Small intestine (tissue), 16 donors: ENCODE measurements around the gene RCSD1. TPM values are rescaled to one million over a fixed set of nuclear protein-coding genes. Genes with fewer than 3 reads are reported as not detected.

Source experiments
- DNase-seq, 2 donors: peaks; one replicate each; pipeline versions ENCODE4 v3.0.0 to v3.0.0-alpha.2; 2013
- FAIRE-seq: peaks from 2 replicates; lab custom pipeline; 2012; peaks lifted over from hg19 to GRCh38; lab: Jason Lieb, UNC
- H3K27ac ChIP-seq, 3 donors: one replicate each; pipeline ENCODE4 v1.5.1; 2013; ENCODE audit warnings: low read length in 2 of 3, mild to moderate bottlenecking in 2 of 3, control low read depth in 1 of 3, inconsistent platforms in 1 of 3, low read depth in 1 of 3, moderate library complexity in 1 of 3
- H3K27me3 ChIP-seq, 3 donors: one replicate each; pipeline ENCODE4 v1.6.1; 2013; ENCODE audit warnings: low read length in 3 of 3, inconsistent platforms in 1 of 3; ENCODE audit not compliant: control insufficient read depth in 3 of 3, insufficient read depth in 3 of 3
- H3K36me3 ChIP-seq, 3 donors: one replicate each; pipeline ENCODE4 v1.6.1; 2013; ENCODE audit warnings: low read length in 3 of 3, inconsistent platforms in 1 of 3, low read depth in 1 of 3, mild to moderate bottlenecking in 1 of 3, moderate library complexity in 1 of 3; ENCODE audit not compliant: control insufficient read depth in 3 of 3, insufficient read depth in 2 of 3
- H3K4me1 ChIP-seq, 3 donors: one replicate each; pipeline ENCODE4 v1.6.1; 2013; ENCODE audit warnings: low read length in 2 of 3, inconsistent platforms in 1 of 3, low read depth in 1 of 3, mild to moderate bottlenecking in 1 of 3, moderate library complexity in 1 of 3; ENCODE audit not compliant: control insufficient read depth in 3 of 3, insufficient read depth in 2 of 3
- H3K4me3 ChIP-seq, 3 donors: one replicate each; pipeline ENCODE4 v1.5.1; 2013; ENCODE audit warnings: low read length in 3 of 3, control low read depth in 1 of 3, inconsistent platforms in 1 of 3, low read depth in 1 of 3, mild to moderate bottlenecking in 1 of 3, moderate library complexity in 1 of 3
- H3K9me3 ChIP-seq, 2 donors: one replicate each; pipeline ENCODE4 v1.6.1; 2013; ENCODE audit warnings: low read depth in 1 of 2, low read length in 1 of 2; ENCODE audit not compliant: control insufficient read depth in 2 of 2, insufficient read depth in 1 of 2
- WGBS, 3 donors: extraction: QIAGEN DNeasy Blood & Tissue Kit; methylation state at CpG; one replicate each; pipeline ENCODE4 v1.1.7; 2013; 5-methylcytosine and 5-hydroxymethylcytosine counted together
- long read RNA-seq, 10 donors: transcript quantifications; one replicate each; lab custom pipeline, GENCODE V29; 2026
- polyA plus RNA-seq, 4 donors: library from polyadenylated mRNA; stranded (reverse) in 3 of 4; unstranded in 1 of 4; fragments of 200-250 nt in 3 of 4; fragments of 120-200 nt in 1 of 4; gene quantifications; one replicate each; pipeline versions ENCODE4 v1.2.1 to v1.2.3, GENCODE V29; 2013
- donor health status: healthy with polysubstance abuse.
- donor health status: control.
- donor health status: control.
- donor health status: Bipolar disorder and iron deficiency.
- donor health status: healthy.

RCSD1 gene, protein sequence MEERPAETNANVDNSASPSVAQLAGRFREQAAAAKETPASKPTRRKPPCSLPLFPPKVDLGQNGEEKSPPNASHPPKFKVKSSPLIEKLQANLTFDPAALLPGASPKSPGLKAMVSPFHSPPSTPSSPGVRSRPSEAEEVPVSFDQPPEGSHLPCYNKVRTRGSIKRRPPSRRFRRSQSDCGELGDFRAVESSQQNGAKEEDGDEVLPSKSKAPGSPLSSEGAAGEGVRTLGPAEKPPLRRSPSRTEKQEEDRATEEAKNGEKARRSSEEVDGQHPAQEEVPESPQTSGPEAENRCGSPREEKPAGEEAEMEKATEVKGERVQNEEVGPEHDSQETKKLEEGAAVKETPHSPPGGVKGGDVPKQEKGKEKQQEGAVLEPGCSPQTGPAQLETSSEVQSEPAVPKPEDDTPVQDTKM
- 10 to 100 TPM in 1 of 4 donors, 1 to 10 TPM in 3; 2.0 to 14.1 (median 8.0) TPM for polyA plus RNA-seq
- long read RNA-seq, donor 1 = 0 reads
- long read RNA-seq, donor 2, partial matches to known transcripts = 0 of 2 reads
- long read RNA-seq, donor 2, other reads (novel, unspliced or antisense) = 0 of 2 reads
- long read RNA-seq, donor 3, partial matches to known transcripts = 0 of 4 reads
- long read RNA-seq, donor 3, other reads (novel, unspliced or antisense) = 0 of 4 reads
- long read RNA-seq, donor 4 = 0 reads
- long read RNA-seq, donor 5 = 0 reads
- long read RNA-seq, donor 6 = 0 reads
- long read RNA-seq, donor 7 = 0 reads
- long read RNA-seq, donor 8, partial matches to known transcripts = 0 of 2 reads
- long read RNA-seq, donor 8, other reads (novel, unspliced or antisense) = 0 of 2 reads
- long read RNA-seq, donor 9 = 0 reads
- long read RNA-seq, donor 10 = 0 reads

DNA sequence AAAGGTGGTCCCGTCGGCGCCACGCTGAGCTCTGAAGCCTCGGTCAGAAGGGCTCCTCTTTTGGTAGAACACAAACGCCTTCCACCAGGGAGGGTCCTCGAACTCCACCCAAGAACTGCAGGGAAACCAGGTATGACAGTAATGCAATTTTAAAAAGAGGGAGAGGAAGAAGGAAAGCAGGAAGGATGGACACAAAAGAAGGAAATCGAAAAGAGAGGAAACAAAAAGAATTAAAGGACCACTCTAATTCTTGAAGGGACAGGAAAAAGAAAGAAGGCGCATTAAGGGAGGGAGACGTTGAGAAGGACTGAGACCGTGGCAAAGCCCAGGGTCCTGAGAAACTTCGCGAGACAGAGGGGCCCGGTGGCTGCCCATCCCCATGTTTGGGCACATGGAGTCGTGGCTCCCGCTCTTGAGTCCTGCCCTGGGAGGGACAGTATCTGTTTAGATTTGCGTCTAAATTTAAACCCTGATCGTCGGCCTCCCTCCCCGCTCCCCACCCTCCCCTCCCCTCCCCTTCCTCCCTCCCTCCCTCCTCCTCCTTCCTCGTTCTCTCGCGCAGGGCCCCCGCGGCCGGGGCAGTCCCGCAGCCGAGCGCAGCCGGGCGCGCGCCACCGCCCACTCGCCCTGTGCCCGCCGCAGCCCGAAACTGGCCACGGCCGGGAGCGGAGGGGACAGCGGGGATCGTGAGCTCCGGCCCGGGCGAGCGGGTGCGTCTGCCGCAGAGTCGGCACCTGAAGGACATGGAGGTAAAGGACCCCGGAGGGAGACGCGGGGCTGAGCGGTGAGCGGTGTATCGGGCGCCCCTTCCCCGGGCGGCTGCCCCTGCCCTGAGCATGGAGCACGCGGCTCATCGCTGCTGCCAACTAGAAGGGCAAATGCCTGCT lies at the start of gene RCSD1:
RCSD1 (plus strand) TSS at position 552 of the 887 bp plus-strand sequence; CDS start at position 744, 192 bp downstream.
- Histone ChIP-seq H3K36me3 (peaks cover 0 to 3% (median 0%) of the 10 kb centered on the region in 3 donors), H3K4me1 (peaks cover 0 to 14% (median 9%) of the 10 kb centered on the region in 3 donors), H3K27ac (peak within 1 kb of the TSS; percentile 51 to 97 (median 86)), H3K9me3 (peaks cover 0 to 5% of the 10 kb centered on the region in 2 donors), H3K4me3 (peak within 1 kb of the TSS; percentile 55 to 81 (median 73)), H3K27me3 (peaks cover 0 to 57% (median 0%) of the 10 kb centered on the region in 3 donors)
- peak; percentile 25 to 40 for DNase-seq
- no peak for FAIRE-seq
- 6 to 9% (median 9%) methylated on average over 52 to 62 of the region's 62 CpGs for WGBS, 3 donors

- H3K4me1 ChIP-seq = no peaks in the 10 kb centered on the region
- H3K27ac ChIP-seq = no peak overlapping the region
- FAIRE-seq = no peak
- 89 to 93% (median 90%) methylated on average over 1 of the region's 1 CpG for WGBS, 3 donors
- no peak for DNase-seq
- H3K4me3 ChIP-seq = no peak overlapping the region
- H3K27me3 ChIP-seq = no peaks in the 10 kb centered on the region
- H3K9me3 ChIP-seq = peaks cover 0 to 4% of the 10 kb centered on the region in 2 donors
- H3K36me3 ChIP-seq = no peaks in the 10 kb centered on the region
Observed at GRCh38 chr1:167582064-167582463, 48.0 kb upstream of the RCSD1 start.

DNA sequence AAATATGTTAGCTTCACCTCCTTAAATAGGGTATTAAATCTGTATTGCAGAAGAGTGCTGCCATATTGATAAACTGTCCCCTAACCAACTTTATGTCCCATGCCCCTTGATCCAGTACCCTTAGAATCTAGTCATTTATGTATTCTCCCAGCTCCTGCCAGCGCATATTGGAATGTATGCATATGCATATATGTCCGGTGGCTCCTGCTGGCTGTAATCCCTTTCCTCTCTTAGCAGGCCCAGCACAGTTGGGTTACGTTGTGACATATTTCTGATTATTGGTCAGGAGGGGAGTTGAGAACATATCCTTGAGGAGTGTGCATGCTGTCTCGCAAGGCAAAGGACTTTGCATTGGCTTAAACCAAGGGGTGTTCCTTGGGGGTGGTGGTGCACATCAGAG lies 47.3 kb upstream of the RCSD1 start:
- no peak for DNase-seq
- H3K4me3 ChIP-seq = no peak overlapping the region
- no peak for FAIRE-seq
- 93 to 97% (median 95%) methylated on average over 4 of the region's 4 CpGs for WGBS, 3 donors
- no peaks in the 10 kb centered on the region for H3K27me3 ChIP-seq
- peaks cover 0 to 4% of the 10 kb centered on the region in 2 donors for H3K9me3 ChIP-seq
- H3K27ac ChIP-seq = no peak overlapping the region
- no peaks in the 10 kb centered on the region for H3K4me1 ChIP-seq
- no peaks in the 10 kb centered on the region for H3K36me3 ChIP-seq

GRCh38 chr1:167584581-167584980 lies 45.5 kb upstream of the RCSD1 start:
- FAIRE-seq (no peak), DNase-seq (no peak)
- Histone ChIP-seq H3K27ac (no peak overlapping the region), H3K4me3 (no peak overlapping the region), H3K4me1 (no peaks in the 10 kb centered on the region), H3K36me3 (no peaks in the 10 kb centered on the region), H3K9me3 (peaks cover 0 to 4% of the 10 kb centered on the region in 2 donors), H3K27me3 (no peaks in the 10 kb centered on the region)
- 81 to 93% (median 92%) methylated on average over 3 of the region's 3 CpGs for WGBS, 3 donors

DNA sequence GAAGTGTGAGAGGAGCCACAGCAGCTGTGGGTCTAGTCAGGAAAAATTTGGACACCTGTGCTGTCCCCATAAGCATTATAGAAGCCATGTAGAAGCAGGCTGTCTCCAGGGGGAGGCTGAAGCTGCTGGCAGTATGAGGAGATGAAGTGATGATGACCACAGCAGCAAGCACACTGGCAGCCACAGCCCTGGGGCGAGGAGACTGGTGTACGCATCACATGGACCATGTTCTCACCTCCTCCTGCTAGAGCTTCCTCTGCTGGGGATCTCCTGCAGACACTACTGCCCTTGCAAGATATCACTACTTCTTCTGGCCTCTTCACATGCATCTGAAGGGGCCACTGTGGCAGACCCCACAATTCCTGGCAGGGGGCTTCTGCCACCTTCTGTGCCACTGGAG lies 42.7 kb upstream of the RCSD1 start:
- Histone ChIP-seq H3K4me3 (no peak overlapping the region), H3K4me1 (no peaks in the 10 kb centered on the region), H3K36me3 (no peaks in the 10 kb centered on the region), H3K27me3 (no peaks in the 10 kb centered on the region), H3K27ac (no peak overlapping the region), H3K9me3 (peaks cover 0 to 4% of the 10 kb centered on the region in 2 donors)
- FAIRE-seq (no peak), DNase-seq (no peak)
- 88 to 98% (median 93%) methylated on average over 2 of the region's 2 CpGs for WGBS, 3 donors

DNA sequence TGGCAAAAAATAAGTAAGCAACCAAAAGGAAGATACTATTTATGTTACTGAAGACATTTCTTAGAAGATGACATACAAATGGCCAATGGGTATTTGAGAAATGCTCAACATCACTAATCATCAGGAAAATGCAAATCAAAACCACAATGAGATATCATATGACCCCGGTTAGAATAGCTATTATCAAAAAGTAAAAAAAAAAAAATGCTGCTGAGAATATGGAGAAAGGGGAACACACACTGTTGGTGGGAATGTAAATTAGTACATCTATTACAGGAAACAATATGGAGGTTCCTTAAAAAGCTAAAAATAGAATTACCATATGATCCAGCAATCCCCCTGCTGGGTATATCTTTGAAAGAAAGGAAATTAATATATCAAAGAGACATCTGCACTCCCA lies 42.2 kb upstream of the RCSD1 start:
- H3K9me3 ChIP-seq = peaks cover 0 to 4% of the 10 kb centered on the region in 2 donors
- FAIRE-seq = no peak

GRCh38 chr1:167588361-167588760 lies 41.7 kb upstream of the RCSD1 start:
- Histone ChIP-seq H3K27me3 (no peaks in the 10 kb centered on the region), H3K36me3 (no peaks in the 10 kb centered on the region), H3K4me1 (no peaks in the 10 kb centered on the region), H3K27ac (no peak overlapping the region), H3K9me3 (peaks cover 0 to 2% of the 10 kb centered on the region in 2 donors), H3K4me3 (no peak overlapping the region)
- DNase-seq (no peak), FAIRE-seq (no peak)
- 71 to 92% (median 77%) methylated on average over 2 of the region's 2 CpGs for WGBS, 3 donors

More for the DNA sequence above, 42.2 kb upstream of the RCSD1 start:
- no peak for DNase-seq
- Histone ChIP-seq H3K36me3 (no peaks in the 10 kb centered on the region), H3K4me1 (no peaks in the 10 kb centered on the region), H3K27ac (no peak overlapping the region), H3K4me3 (no peak overlapping the region), H3K27me3 (no peaks in the 10 kb centered on the region)
- 66 to 97% (median 75%) methylated on average over 1 of the region's 1 CpG for WGBS, 3 donors

DNA sequence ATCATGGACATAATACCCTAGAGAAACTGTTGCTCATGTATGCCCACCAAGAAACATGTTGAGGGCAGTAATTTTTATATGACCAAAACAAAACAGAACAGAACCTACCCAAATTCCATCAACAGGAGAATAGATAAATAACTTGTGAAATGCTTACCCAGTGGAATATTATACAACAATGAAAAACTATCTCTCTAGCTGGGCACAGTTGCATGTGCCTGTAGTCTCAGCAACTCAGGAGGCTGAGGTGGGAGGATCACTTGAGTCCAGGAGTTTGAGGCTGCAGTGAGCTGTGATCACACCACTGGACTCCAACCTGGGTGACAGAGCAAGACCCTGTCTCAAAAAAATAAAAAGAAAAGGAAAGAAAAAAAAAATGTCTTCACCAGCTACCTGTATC lies 37.6 kb upstream of the RCSD1 start:
- no peaks in the 10 kb centered on the region for H3K4me1 ChIP-seq
- FAIRE-seq = no peak
- H3K4me3 ChIP-seq = no peak overlapping the region
- no peak overlapping the region for H3K27ac ChIP-seq
- no peaks in the 10 kb centered on the region for H3K9me3 ChIP-seq
- H3K27me3 ChIP-seq = no peaks in the 10 kb centered on the region
- H3K36me3 ChIP-seq = no peaks in the 10 kb centered on the region
- no peak for DNase-seq
